Fibroblast of pulmonary artery (primary cell): ENCODE measurements around the gene MINK1.

Experiments used
- DNase-seq: peaks from one replicate; pipeline ENCODE4 v3.0.0-alpha.2; 2010; ENCODE audit warnings: low read depth
- H3K4me3 ChIP-seq: replicated peaks from 2 replicates; pipeline ENCODE4 v1.5.1; 2011; ENCODE audit warnings: low read depth, mild to moderate bottlenecking, control low read depth, low read length, moderate library complexity
- CTCF ChIP-seq: IDR thresholded peaks from 2 replicates; pipeline ENCODE4 v1.5.1; 2011; ENCODE audit warnings: mild to moderate bottlenecking, control low read depth, low read length, inconsistent platforms; ENCODE audit errors: missing control alignments

MINK1 gene

GRCh38 chr17:4849011-4849536 lies 15.9 kb downstream of the MINK1 start:
- H3K4me3 ChIP-seq, result no peak overlapping the region
- no peak for DNase-seq
- no peak for TF ChIP-seq CTCF

- DNase-seq, result no peak
- H3K4me3 ChIP-seq, result no peak overlapping the region
- TF ChIP-seq CTCF, result no peak
Measured at GRCh38 chr17:4850246-4850645, 17.1 kb downstream of the MINK1 start.

GRCh38 chr17:4851084-4851483 lies 17.9 kb downstream of the MINK1 start:
- DNase-seq, result no peak
- TF ChIP-seq CTCF, result no peak
- H3K4me3 ChIP-seq, result no peak overlapping the region

GRCh38 chr17:4852567-4853207 lies 19.5 kb downstream of the MINK1 start:
- TF ChIP-seq CTCF, result no peak
- H3K4me3 ChIP-seq, result no peak overlapping the region
- peak; percentile 62 for DNase-seq

GRCh38 chr17:4853208-4853671 lies 20.1 kb downstream of the MINK1 start:
- no peak for TF ChIP-seq CTCF
- no peak for DNase-seq
- H3K4me3 ChIP-seq, result no peak overlapping the region

GRCh38 chr17:4854111-4854681 lies 21.1 kb downstream of the MINK1 start:
- no peak overlapping the region for H3K4me3 ChIP-seq
- no peak for TF ChIP-seq CTCF
- DNase-seq, result no peak
